NT2/D1 (cell line): ENCODE measurements around the gene MYO1E.

Source experiments
- DNase-seq: peaks from one replicate; pipeline ENCODE4 v3.0.0-alpha.2; 2011; ENCODE audit warnings: low read depth, low spot score
- H3K27me3 ChIP-seq: 2 replicates; pipeline ENCODE4 v1.6.0; 2011; ENCODE audit warnings: mild to moderate bottlenecking; ENCODE audit not compliant: insufficient read length, insufficient read depth
- H3K36me3 ChIP-seq: 2 replicates; pipeline ENCODE4 v1.6.1; 2011; ENCODE audit warnings: mild to moderate bottlenecking, low read length, mixed read lengths; ENCODE audit not compliant: insufficient read depth, insufficient read length
- H3K4me1 ChIP-seq: 2 replicates; pipeline ENCODE4 v1.5.1; 2011; ENCODE audit not compliant: insufficient read depth, insufficient read length
- H3K4me3 ChIP-seq: 2 replicates; pipeline ENCODE4 v1.5.1; 2011; ENCODE audit warnings: low read depth; ENCODE audit not compliant: insufficient read length
- H3K9ac ChIP-seq: 2 replicates; pipeline ENCODE4 v1.6.0; 2011; ENCODE audit warnings: low read depth; ENCODE audit not compliant: insufficient read length
- H3K9me3 ChIP-seq: 2 replicates; pipeline ENCODE4 v1.5.1; 2011; ENCODE audit warnings: mild to moderate bottlenecking, low read length; ENCODE audit not compliant: insufficient read depth
- SUZ12 ChIP-seq: IDR thresholded peaks from 2 replicates; pipeline ENCODE4 v1.6.1; 2011; ENCODE audit not compliant: insufficient read length, insufficient read depth; ENCODE audit errors: extremely low read depth
- YY1 ChIP-seq: IDR thresholded peaks from 2 replicates; pipeline ENCODE4 v1.6.1; 2011; ENCODE audit not compliant: insufficient read length, insufficient read depth
- ZNF274 ChIP-seq: IDR thresholded peaks from 2 replicates; pipeline ENCODE4 v1.6.1; 2011; ENCODE audit warnings: mild to moderate bottlenecking, low read depth, low read length

MYO1E gene

DNA sequence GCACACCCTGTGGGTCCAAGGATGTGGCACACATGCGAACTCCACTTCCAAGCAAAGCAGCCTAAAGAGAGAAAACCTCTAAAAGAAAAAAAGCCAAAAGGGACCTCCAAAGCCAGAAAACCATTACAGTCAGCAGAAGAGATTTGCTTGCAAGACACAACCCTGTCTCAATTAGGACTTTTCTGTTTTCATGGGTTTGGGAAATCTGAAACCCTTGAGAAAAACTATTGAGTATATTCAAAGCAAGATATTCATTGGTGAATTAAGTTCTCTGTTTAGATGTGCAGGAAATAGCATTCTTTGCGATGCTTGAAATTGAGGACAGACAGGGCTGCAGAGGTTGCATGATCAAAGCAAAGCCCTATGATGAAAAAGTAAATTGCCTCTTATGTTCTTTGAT lies 176.3 kb downstream of the MYO1E start:
- no peaks in the 10 kb centered on the region for H3K9me3 ChIP-seq
- no peaks in the 10 kb centered on the region for H3K4me1 ChIP-seq
- H3K36me3 ChIP-seq, result peaks cover 40% of the 10 kb centered on the region
- DNase-seq, result no peak
- H3K27me3 ChIP-seq, result no peaks in the 10 kb centered on the region
- TF ChIP-seq YY1 (no peak), SUZ12 (no peak), ZNF274 (no peak)
- H3K9ac ChIP-seq, result no peak overlapping the region
- H3K4me3 ChIP-seq, result no peak overlapping the region

DNA sequence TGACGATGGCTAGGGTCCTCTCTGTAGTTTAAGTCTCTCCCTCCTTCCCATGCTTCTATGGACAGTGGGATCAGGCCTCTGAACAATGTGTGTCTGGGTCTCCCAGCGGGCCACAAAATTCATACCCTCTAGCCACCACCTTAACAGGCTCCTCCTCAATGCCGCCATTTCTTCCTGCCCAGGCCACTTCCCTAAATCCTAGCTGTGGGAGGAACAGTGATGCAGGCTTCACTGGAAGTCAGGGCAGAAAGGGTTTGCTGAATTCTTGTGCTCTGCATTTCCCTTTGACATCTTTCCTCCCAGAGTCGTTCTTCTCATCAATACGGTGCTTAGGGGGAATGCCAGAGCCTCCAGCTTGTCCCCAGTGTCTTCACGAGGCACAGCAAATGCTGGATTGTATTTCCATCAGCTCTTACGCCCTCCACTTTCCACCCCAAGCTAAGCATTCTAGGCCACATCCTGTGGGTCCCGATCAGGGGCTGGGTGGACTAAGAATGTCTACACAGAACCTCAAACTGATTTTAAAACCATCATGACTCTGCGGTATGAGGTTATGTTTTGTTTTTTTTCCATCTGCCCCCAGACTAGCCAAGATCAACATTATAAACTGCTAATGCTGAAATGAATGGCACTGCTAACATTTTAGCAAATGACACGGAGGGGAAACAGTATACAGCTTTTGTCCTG lies 177.9 kb downstream of the MYO1E start:
- Histone ChIP-seq H3K4me3 (no peak overlapping the region), H3K9me3 (no peaks in the 10 kb centered on the region), H3K4me1 (no peaks in the 10 kb centered on the region), H3K36me3 (peaks cover 47% of the 10 kb centered on the region), H3K27me3 (no peaks in the 10 kb centered on the region), H3K9ac (no peak overlapping the region)
- TF ChIP-seq YY1, result no peak
- TF ChIP-seq SUZ12, result no peak
- DNase-seq, result no peak

DNA sequence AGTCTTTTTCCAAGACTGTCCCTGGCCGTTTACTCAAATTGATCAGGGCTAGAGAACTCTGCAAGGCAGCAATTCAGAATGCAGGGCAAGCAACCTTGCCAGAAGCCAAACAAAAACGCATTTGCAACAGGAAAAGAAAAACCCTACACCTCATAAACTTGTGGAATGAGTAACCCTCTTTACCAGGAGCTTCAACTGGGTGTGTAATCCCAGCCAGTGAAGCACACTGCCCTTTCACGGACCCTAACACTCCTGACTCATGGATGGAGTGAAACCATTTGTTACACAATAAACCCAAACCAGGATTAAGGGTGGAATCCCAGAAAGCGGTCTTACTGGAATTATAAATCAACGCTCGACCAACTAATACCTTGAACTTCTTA lies 180.8 kb downstream of the MYO1E start:
- TF ChIP-seq YY1, result no peak
- no peak for TF ChIP-seq SUZ12
- TF ChIP-seq ZNF274, result no peak
- no peaks in the 10 kb centered on the region for H3K4me1 ChIP-seq
- no peaks in the 10 kb centered on the region for H3K27me3 ChIP-seq
- no peak overlapping the region for H3K9ac ChIP-seq
- H3K9me3 ChIP-seq, result peaks cover 7% of the 10 kb centered on the region; the same call in 1 of the 2 replicates
- no peak overlapping the region for H3K4me3 ChIP-seq
- DNase-seq, result no peak
- H3K36me3 ChIP-seq, result peaks cover 50% of the 10 kb centered on the region

DNA sequence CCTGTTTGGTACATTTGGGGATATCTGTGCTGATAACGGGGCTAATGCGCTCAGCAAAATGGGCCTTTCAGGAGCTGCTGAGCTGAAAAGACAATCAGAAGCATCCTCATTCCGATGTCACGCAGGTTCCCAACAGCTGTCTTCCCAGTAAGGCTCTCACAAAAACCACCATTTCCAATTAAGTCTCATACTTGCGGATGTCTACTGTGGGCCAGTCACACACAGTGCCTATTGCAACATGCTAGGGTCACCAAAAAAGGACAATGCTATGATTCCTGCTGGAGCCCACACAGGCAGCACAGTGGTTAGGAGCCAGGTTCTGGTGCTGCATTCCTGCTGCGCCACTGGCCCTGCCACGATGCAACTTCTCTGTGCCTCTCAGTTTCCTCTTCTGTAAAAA lies 182.4 kb downstream of the MYO1E start:
- H3K27me3 ChIP-seq, result no peaks in the 10 kb centered on the region
- DNase-seq, result no peak
- no peak overlapping the region for H3K4me3 ChIP-seq
- H3K4me1 ChIP-seq, result no peaks in the 10 kb centered on the region
- H3K36me3 ChIP-seq, result peaks cover 51% of the 10 kb centered on the region
- TF ChIP-seq ZNF274 (no peak), YY1 (no peak), SUZ12 (no peak)
- peaks cover 7% of the 10 kb centered on the region; the same call in 1 of the 2 replicates for H3K9me3 ChIP-seq
- no peak overlapping the region for H3K9ac ChIP-seq

DNA sequence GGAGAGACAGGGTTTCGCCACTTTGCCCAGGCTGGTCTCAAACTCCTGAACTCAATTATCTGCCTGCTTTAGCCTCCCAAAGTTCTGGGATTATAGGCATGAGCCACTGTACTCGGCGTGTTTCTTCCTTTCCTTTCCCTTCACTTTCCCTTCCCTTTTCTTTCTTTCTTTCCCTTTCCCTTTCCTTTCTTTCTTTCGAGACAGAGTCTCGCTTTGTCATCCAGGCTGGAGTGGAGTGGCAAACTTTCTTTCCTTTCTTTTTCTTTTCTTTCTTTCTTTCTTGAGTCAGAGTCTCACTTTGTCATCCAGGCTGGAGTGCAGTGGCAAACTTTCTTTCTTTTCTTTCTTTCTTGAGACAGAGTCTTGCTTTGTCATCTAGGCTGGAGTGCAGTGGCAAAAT lies 183.4 kb downstream of the MYO1E start:
- Histone ChIP-seq H3K4me1 (no peaks in the 10 kb centered on the region), H3K27me3 (no peaks in the 10 kb centered on the region), H3K9me3 (peaks cover 7% of the 10 kb centered on the region; the same call in 1 of the 2 replicates), H3K36me3 (peaks cover 47% of the 10 kb centered on the region), H3K9ac (no peak overlapping the region), H3K4me3 (no peak overlapping the region)
- TF ChIP-seq ZNF274 (no peak), SUZ12 (no peak), YY1 (no peak)
- no peak for DNase-seq

DNA sequence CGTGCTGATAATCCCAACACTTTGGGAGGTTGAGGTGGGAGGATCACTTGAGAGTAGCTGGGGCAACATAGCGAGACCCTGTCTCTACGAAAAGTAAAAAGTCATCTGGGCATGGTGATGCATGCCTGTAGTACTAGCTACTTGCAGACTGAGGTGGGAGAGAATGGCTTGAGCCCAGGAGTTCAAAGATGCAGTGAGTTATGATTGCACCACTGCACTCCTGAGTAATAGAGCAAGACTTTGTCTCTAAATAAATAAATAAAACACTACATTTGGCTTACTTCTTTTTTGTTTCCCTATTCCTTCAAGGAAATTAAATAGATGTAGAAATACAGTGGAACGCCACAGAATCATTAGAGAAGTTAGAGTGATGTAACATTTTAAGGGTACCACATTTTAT lies 186.2 kb downstream of the MYO1E start:
- Histone ChIP-seq H3K4me1 (no peaks in the 10 kb centered on the region), H3K36me3 (peaks cover 32% of the 10 kb centered on the region), H3K9ac (no peak overlapping the region), H3K9me3 (peaks cover 22% of the 10 kb centered on the region), H3K4me3 (no peak overlapping the region), H3K27me3 (no peaks in the 10 kb centered on the region)
- no peak for DNase-seq
- TF ChIP-seq ZNF274, result no peak
- no peak for TF ChIP-seq SUZ12
- no peak for TF ChIP-seq YY1

DNA sequence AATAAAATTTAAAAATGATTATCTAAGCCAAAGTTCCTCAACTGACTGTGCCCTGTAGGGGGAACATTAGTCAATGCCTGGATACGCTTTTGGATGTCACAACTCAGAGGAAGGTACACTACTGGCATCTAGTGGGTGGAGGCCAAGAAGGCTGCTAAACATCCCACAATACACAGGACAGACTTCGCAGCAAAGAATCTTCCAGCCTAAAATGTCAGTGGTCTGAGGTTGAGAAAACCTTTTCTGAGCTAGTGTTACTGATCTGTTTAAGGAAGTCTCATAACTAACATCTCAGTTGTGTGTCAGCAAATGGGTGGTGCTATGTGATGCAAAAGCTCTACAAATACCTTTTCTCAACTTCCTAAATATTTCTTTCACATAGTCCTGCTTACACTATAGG lies 186.9 kb downstream of the MYO1E start:
- H3K4me3 ChIP-seq, result no peak overlapping the region
- H3K9ac ChIP-seq, result no peak overlapping the region
- H3K36me3 ChIP-seq, result peaks cover 28% of the 10 kb centered on the region
- no peaks in the 10 kb centered on the region for H3K4me1 ChIP-seq
- no peaks in the 10 kb centered on the region for H3K27me3 ChIP-seq
- DNase-seq, result no peak
- TF ChIP-seq YY1, result no peak
- no peak for TF ChIP-seq ZNF274
- no peak for TF ChIP-seq SUZ12
- peaks cover 25% of the 10 kb centered on the region for H3K9me3 ChIP-seq

DNA sequence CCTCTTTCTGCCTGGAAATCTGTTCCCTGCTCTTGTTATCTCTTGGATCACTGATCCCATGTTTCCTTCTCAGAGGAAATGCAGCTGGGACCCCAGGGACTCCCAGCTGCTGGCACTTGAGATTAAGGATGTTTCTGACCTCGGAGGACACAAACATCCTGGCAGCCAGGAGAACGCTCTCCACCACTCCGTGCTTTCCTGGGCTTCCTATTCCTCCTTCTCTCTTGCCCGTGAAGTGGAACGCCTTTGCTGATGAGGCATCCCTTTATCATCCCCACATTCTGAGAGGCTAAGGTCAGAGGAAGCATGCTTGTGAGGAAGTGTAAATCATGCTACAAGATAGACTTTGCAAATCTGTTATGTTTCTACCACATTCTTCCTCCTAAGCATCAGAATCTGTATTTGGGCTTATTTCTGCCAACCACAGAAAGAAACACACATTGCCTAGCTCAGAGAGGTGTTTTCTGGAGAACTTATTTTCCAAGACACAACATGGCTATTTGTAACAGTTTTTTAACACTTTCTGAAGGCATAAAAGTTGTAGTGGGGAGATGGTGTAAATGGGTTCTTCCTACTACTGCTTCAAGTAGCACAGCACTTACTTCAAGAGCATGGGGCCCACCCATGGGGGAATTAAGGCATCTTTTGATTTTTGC lies 191.6 kb downstream of the MYO1E start:
- H3K4me1 ChIP-seq, result no peaks in the 10 kb centered on the region
- DNase-seq, result no peak
- peaks cover 26% of the 10 kb centered on the region for H3K36me3 ChIP-seq
- H3K9me3 ChIP-seq, result peaks cover 18% of the 10 kb centered on the region
- no peak overlapping the region for H3K4me3 ChIP-seq
- no peak overlapping the region for H3K9ac ChIP-seq
- TF ChIP-seq SUZ12, result no peak
- TF ChIP-seq ZNF274, result no peak
- no peak for TF ChIP-seq YY1
- no peaks in the 10 kb centered on the region for H3K27me3 ChIP-seq
